H4 (cell line): ENCODE measurements around the gene ZBTB40. TPM values are rescaled to one million over a fixed set of nuclear protein-coding genes. Genes with fewer than 3 reads are reported as not detected.

Experiments used
- DNase-seq: peaks from one replicate; pipeline ENCODE4 v3.0.0-alpha.2; 2015; ENCODE audit warnings: low spot score
- total RNA-seq: library from RNA; depleted of rRNA; stranded (reverse); fragments of >200 nt; shearing (Covaris generic); gene quantifications from 2 replicates; pipeline ENCODE4 v1.2.3, GENCODE V29; 2014

The ZBTB40 gene
- total RNA-seq, 1 experiment from 2014 or later, result 12.1 TPM

DNA sequence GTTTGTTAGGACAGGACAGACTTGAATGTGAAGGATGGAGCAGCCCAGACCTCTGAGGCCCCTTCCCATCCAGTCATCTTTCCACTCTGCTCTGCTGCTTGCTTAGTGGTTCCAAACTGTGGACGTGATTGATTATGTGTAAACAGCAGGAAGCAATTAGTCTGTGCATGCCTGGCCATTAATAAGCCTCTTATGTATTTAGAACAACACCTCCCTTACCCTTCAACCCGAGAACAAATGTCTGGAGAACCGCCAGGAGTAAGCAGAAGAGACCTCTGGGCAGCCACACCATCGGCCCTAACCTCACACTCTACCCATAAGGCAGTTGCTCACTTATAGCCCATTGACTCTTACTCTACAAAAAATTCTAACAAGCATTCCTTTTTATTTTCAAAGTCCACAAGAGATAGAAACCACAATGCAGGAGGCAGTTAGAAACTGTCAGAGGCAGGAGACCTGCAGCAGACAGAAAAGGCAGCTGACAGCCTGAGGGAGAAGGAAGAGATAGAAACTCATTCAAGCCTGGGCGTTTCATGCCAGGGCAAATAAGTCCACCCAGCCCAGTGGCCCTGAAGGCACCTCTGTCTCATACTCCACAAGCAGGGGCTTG is 105.8 kb downstream of the ZBTB40 start:
- no peak for DNase-seq

DNA sequence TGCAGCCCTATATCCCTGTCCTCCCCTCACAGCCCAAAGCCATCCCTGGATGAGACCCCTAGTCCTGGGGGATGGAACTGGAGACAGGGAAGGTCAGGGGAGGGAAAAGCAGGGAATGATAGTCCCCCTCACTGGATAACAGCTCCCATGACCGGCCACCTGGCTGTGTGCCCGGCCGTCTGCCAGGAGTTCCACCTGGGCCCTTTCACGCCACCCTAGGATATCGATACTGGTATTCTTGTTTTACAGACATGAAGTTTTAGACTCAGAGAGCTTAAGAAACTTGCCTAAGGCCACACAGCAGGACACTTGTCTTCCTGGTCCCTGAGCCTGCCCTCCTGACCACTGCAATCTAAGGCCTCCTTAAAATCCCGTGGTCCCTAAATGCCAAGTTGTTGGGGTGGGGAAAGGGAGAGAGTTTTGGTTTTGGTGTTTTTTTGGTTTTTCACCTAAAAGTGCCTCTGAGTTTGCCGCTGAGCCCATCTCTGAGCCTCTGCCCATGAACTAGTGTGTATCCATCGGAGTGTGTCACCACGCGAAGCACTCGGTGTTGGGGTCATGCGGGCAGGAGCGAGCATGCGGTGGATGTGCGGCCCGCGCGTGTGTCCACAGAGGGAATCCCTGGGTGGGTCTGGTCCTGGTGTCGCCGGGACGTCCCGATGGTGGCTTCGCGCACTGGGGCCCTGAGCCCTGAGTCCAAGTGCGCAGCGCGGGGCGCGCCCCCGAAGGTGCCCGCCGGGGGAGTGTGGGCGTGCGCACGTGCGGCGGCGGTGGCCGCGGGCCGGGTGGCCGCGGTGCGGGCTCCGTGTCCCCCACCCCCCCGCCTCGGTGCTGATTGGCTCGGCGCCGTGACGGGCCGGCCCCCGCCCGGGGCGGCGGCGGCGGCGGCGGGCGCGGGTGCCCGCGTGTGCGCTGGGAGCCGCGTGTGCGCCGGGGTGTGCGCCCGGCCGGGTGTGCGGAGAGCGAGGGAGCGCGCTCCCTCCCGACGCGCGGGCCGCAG is 111.2 kb downstream of the ZBTB40 start, which contains the start of gene EPHA8:
Gene EPHA8, plus strand, starts transcription at position 906 of the 1,000 bp plus-strand sequence. CDS start 147 bp downstream, outside the sequence.
- no peak for DNase-seq

DNA sequence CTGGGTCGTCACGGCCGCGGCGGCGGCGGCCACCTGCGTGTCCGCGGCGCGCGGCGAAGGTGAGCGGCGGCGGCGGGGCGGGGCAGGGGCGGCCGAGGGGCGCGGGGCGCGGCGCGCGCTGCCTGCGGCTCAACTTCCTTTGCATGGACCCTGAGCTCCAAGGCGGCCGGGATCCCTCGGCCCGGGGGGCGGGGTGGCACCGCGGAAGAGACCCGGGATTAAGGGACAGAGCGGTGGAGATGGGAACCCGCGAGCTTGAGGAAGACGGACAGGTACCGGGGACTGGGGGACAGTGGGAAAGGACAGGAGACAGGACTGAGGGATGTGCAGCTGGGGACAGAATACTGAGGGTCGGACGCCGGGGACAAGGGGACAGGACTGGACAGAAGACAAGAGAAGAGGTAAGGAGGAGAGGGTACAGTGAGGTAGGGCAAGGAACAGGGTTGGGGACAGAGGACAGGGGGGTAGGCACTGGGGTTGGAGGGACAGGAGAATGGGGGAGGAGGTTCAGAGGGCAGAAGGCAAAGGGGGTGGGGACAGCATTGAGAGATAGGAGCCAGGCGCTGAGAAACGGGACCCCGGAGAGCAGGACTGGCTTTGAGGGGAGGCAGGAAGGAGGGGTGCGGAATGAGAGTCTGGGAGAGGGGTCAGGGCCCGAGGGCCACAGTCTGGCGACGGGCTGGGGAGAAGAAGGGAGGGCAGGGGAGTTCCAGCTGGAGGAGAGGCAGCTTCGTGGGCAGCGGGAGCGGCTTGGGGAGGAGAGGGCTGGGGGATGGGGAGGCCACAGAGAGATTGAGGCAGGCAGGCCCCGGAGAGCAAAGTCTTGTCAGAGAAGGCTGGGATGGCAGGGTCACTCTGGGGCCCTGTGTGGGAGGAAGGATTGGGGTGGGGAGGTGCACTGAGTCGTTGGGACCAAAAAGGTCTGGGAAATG is 112.3 kb downstream of the ZBTB40 start:
- no peak for DNase-seq

DNA sequence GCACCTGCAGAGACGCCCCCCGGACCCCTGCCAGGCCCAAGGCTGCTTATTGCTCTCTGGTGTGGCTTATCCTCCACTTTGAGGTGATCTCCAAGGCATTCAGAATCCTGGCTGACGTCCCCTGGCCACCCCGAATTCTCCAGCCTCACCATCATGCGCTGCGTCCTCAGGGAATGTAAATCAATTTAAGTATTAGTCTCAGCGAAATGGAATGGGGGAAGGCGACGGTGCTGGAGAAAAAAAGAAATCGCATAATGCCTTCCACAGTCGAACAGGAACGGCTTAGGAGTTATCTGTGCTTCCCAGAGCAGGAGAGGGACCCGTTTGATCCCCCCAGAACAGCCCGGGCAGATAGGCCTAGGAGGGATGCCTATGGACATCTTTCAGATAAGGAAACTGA is 114.5 kb downstream of the ZBTB40 start:
- DNase-seq, result no peak

DNA sequence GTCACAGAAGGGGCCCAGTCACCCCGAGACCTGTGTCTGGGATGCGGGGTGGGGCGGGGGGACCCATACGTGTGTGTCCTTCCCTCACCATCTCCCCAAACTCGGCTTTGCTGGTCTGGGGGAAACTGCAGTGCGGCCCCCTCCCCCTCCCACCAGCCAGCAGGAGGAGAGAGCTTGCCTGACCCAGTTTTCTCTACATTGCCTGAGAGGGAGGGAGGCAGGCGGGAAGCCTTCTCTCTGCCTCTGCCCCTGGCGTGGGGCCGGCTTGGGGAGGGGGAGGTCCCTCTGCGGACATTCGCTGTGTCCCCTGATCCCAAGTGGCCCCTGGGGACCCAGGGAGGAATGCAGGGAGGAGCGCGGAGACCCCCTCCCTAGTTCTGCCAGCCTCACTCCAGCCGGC is 115.5 kb downstream of the ZBTB40 start:
- DNase-seq, result no peak

DNA sequence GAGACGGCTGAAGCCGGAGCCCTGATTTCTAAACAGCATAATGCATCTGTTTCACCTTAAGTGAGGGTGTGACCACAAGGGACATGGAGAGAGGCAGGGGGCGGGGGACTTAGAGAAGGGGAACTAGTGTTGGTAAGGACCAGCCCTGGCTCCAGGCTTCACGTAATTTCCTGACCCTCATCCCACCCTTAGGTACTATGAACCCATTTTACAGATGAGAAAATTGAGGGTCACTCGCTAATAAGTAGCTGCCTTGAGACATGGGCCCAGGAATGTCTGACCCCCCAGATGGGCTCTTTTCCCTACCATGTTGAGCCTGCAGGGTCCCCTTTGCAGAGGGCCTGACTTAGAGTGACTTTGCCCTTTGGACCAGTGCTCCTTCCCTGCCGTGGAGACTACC is 116.3 kb downstream of the ZBTB40 start:
- DNase-seq, result no peak

GRCh38 chr1:22569269-22569668 is 117.6 kb downstream of the ZBTB40 start:
- no peak for DNase-seq

DNA sequence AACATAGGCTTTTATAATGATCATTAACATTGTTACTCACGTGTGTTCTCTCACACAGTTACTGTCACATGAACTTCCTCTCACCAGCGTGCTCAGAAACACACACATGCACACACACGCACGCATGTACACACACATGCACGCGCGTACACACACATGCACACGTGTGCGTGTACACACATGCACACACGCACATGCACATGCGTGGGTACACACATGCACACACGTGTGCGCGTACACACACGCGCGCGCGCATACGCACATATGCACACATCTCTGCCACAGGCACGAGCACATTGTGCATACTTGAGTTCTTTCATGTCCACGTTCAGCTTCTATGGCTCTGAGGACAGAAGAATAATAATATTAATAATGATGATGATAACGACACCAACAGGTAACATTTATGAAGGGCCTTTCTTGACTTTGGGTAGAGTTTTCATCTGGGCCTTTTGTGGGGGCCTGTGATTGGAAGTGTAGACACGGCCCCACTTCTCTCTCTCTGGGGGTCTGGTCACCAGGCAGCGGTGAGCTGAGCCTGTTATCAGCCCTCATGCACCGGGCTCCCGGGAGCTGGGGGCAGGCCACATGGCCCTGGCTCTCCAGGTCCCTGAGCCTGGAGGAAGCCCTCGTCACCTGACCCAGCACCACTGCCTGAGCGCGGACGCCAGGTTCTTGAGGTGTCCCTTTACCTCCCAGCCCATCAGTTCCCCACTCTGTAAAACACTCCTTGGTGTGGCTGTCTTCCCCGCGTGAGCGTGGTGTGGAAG is 118.7 kb downstream of the ZBTB40 start:
- DNase-seq, result no peak

DNA sequence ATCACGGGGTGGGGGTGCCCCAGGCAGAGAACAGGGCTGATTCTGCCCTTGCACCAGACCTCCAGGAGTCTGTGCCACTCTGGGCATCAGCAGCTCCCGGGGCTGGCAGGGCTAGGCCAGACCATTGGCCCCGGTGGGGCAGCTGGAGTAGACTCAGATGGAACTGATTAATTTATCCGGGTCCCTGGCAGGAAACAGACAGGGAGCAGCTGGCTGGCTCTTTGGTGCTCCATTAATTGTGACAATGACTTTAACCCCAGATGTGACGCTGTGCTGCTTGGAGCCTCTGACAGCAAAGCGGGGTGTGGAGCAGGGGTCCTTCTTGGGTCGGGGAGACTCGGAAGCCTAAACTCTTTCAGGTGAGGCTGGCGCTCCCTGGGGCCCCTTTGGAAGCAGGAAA is 121.2 kb downstream of the ZBTB40 start:
- DNase-seq, result no peak

DNA sequence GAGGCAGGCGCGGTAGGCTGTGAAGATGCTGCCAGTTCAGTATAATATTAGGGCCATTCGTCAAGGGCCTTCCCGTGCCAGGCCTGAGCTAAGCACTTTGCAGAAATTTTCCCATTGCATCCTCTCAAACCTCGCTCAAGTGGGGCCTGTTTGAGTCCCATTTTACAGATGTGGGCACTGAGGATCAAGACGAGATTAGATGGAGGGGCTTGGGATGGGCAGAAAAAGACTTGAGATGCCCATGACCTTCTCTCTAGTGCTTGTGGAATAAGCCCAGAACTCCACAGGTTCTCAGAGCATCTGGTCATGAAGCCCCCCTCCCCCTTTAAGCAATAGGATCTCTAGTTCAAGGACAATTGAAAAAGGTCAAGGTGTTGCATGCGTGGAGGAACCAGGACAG is 121.6 kb downstream of the ZBTB40 start:
- no peak for DNase-seq

DNA sequence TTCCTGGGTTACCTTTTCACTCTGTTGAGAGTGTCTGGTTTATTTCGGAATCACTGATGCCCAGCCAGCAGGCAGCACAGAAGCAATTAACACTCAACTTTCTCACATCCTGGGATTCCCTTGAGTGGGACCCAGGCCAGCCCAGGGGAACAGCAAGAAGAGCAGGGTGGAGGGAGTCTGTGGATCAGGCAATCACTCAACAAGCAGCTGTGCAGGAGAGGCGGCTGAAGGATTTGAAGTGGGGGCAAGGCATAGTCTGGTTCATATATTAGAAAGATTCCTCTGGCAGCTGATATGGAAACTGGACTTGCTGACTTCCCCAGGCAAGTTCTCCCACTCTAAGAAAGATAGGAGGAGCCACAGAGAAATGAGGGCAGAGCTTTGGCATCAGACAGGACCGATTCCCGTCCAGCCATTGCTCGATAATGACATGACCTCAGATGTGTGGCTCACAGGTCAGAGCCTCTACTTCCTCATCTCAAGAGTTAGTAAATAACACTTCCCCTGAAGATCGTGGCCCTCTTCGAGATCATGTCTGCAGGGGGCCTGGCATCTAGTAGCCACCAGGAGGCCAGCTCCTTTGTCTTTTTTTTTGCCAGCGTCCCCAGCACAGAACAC is 124.0 kb downstream of the ZBTB40 start:
- no peak for DNase-seq

GRCh38 chr1:22576150-22576544 is 124.5 kb downstream of the ZBTB40 start:
- no peak for DNase-seq

DNA sequence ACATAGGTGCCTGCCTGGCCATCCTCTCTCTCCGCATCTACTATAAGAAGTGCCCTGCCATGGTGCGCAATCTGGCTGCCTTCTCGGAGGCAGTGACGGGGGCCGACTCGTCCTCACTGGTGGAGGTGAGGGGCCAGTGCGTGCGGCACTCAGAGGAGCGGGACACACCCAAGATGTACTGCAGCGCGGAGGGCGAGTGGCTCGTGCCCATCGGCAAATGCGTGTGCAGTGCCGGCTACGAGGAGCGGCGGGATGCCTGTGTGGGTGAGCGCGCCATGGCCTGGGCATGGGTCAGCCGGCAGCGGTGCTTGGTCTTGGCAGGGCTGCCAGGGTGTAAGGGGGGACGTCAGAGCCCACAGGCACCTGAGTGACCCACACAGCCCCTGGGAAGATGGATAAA is 125.0 kb downstream of the ZBTB40 start:
- DNase-seq, result no peak

- DNase-seq, result no peak
These were observed 127.2 kb downstream of the ZBTB40 start for GRCh38 chr1:22578732-22579361.

DNA sequence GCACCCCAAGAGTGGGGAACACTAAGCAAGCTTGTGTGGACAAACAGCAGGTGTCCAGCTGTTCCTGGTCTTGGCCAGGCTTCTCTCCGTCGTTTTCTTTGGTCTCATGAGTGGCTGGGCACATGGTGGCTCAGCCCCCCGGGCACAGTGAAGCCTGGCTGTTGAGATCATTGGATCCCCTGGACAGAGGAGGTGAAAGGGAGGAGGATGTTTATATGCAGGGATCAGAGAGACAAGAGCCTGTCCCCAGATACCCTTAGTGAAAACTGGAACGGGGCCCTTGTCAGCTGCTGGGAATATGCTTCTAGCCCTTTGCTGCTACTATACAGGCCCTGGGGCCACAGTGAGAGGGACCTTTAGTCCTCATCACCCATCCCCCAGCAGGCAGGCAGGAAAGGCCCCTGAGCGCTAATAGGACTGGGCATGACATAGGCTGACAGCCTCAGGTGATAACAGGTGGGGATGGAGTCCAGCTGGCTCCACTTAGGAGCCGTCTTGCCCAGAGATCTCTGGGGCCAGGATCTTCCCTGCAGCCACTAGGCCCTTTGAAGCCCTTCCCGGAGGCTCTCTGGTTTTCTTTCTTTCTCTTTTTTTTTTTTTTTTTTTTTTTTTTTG is 128.0 kb downstream of the ZBTB40 start:
- DNase-seq, result no peak
